H9 (cell line): ENCODE results near the gene ZSCAN18. TPM values are rescaled to one million over a fixed set of nuclear protein-coding genes. Genes with fewer than 3 reads are reported as not detected.

Source experiments
- DNase-seq: peaks from one replicate; pipeline ENCODE4 v3.0.0-alpha.2; 2017
- H2AFZ ChIP-seq: one replicate; pipeline ENCODE4 v1.6.1; 2013; ENCODE audit warnings: mild to moderate bottlenecking, low read length, control low read depth, moderate library complexity
- H2AK5ac ChIP-seq: 2 replicates; pipeline ENCODE4 v1.6.1; 2013; ENCODE audit warnings: low read length, control low read depth, mixed read lengths; ENCODE audit not compliant: insufficient read length
- H2BK120ac ChIP-seq: one replicate; pipeline ENCODE4 v1.6.1; 2013; ENCODE audit warnings: low read depth, mild to moderate bottlenecking, low read length, control low read depth, inconsistent platforms; ENCODE audit not compliant: poor library complexity, severe bottlenecking
- H2BK12ac ChIP-seq: 2 replicates; pipeline ENCODE4 v1.6.1; 2013; ENCODE audit warnings: low read length, control low read depth, mixed read lengths, low read depth; ENCODE audit not compliant: insufficient read length
- H2BK15ac ChIP-seq: 2 replicates; pipeline ENCODE4 v1.6.1; 2013; ENCODE audit warnings: low read depth, low read length, control low read depth
- H2BK20ac ChIP-seq: one replicate; pipeline ENCODE4 v1.6.1; 2013; ENCODE audit warnings: low read depth, mild to moderate bottlenecking, low read length, control low read depth, inconsistent platforms; ENCODE audit not compliant: poor library complexity, severe bottlenecking
- H2BK5ac ChIP-seq: 2 replicates; pipeline ENCODE4 v1.6.1; 2013; ENCODE audit warnings: low read length, control low read depth, mixed read lengths; ENCODE audit not compliant: insufficient read length
- H3K14ac ChIP-seq: 2 replicates; pipeline ENCODE4 v1.6.1; 2013; ENCODE audit warnings: low read length, control low read depth; ENCODE audit not compliant: insufficient read depth
- H3K18ac ChIP-seq: 2 replicates; pipeline ENCODE4 v1.6.1; 2013; ENCODE audit warnings: low read depth, mild to moderate bottlenecking, mixed read lengths, low read length, control low read depth; ENCODE audit not compliant: insufficient read length
- H3K23ac ChIP-seq: 2 replicates; pipeline ENCODE4 v1.6.1; 2013; ENCODE audit warnings: low read length, control low read depth, mixed read lengths, low read depth; ENCODE audit not compliant: insufficient read length
- H3K23me2 ChIP-seq: 2 replicates; pipeline ENCODE4 v1.6.1; 2013; ENCODE audit warnings: low read depth, mild to moderate bottlenecking, mixed read lengths, low read length, control low read depth; ENCODE audit not compliant: insufficient read length, poor library complexity, severe bottlenecking
- H3K27ac ChIP-seq: 2 replicates; pipeline ENCODE4 v1.5.1; 2013; ENCODE audit warnings: low read length, control low read depth, mixed read lengths, low read depth; ENCODE audit not compliant: insufficient read length
- H3K27me3 ChIP-seq: 2 replicates; pipeline ENCODE4 v1.6.1; 2013; ENCODE audit warnings: low read length, control low read depth, inconsistent platforms; ENCODE audit not compliant: insufficient read depth
- H3K4ac ChIP-seq: 2 replicates; pipeline ENCODE4 v1.6.1; 2013; ENCODE audit warnings: low read depth, mild to moderate bottlenecking, control low read depth, inconsistent platforms, low read length, moderate library complexity
- H3K4me1 ChIP-seq: 2 replicates; pipeline ENCODE4 v1.6.1; 2013; ENCODE audit warnings: low read length, control low read depth, inconsistent platforms; ENCODE audit not compliant: insufficient read depth
- H3K4me2 ChIP-seq: 2 replicates; pipeline ENCODE4 v1.6.1; 2013; ENCODE audit warnings: low read length, control low read depth, mixed read lengths; ENCODE audit not compliant: insufficient read length, insufficient read depth
- H3K56ac ChIP-seq: 2 replicates; pipeline ENCODE4 v1.6.1; 2013; ENCODE audit warnings: low read depth, mild to moderate bottlenecking, mixed read lengths, low read length, control low read depth; ENCODE audit not compliant: insufficient read length
- H3K79me1 ChIP-seq: 2 replicates; pipeline ENCODE4 v1.6.1; 2013; ENCODE audit warnings: low read depth, mild to moderate bottlenecking, moderate library complexity, low read length, control low read depth, inconsistent platforms; ENCODE audit not compliant: insufficient read depth, poor library complexity, severe bottlenecking
- H3K79me2 ChIP-seq: 2 replicates; pipeline ENCODE4 v1.6.1; 2013; ENCODE audit warnings: low read length, control low read depth, inconsistent platforms; ENCODE audit not compliant: insufficient read depth
- H3K9ac ChIP-seq: 2 replicates; pipeline ENCODE4 v1.6.1; 2013; ENCODE audit warnings: low read length, control low read depth, mixed read lengths; ENCODE audit not compliant: insufficient read length; ENCODE audit errors: extremely low read depth
- H3K9me3 ChIP-seq: one replicate; pipeline ENCODE4 v1.6.1; 2013; ENCODE audit warnings: low read depth, low read length, inconsistent platforms; ENCODE audit not compliant: control insufficient read depth
- H3T11ph ChIP-seq: one replicate; pipeline ENCODE4 v1.6.1; 2013; ENCODE audit warnings: mild to moderate bottlenecking, low read length, control low read depth, inconsistent platforms
- H4K20me1 ChIP-seq: one replicate; pipeline ENCODE4 v1.6.1; 2013; ENCODE audit not compliant: control insufficient read depth, insufficient read length, insufficient read depth
- H4K5ac ChIP-seq: 2 replicates; pipeline ENCODE4 v1.6.1; 2013; ENCODE audit warnings: low read depth, mild to moderate bottlenecking, mixed read lengths, low read length, control low read depth; ENCODE audit not compliant: insufficient read length
- H4K8ac ChIP-seq: replicated peaks from 2 replicates; pipeline ENCODE4 v1.6.1; 2013; ENCODE audit warnings: low read length, control low read depth, mixed read lengths, low read depth; ENCODE audit not compliant: insufficient read length
- H4K91ac ChIP-seq: 2 replicates; pipeline ENCODE4 v1.6.1; 2013; ENCODE audit warnings: low read depth, mild to moderate bottlenecking, moderate library complexity, mixed read lengths, low read length, control low read depth; ENCODE audit not compliant: insufficient read length
- H3K27ac Mint-ChIP-seq, 3 experiments: 2 replicates in 2 of 3; 3 replicates in 1 of 3; pipeline ENCODE4 v1.8.0; 2020 to 2021; ENCODE audit warnings: mixed read lengths in 3 of 3, mild to moderate bottlenecking in 1 of 3, moderate library complexity in 1 of 3
- H3K27me3 Mint-ChIP-seq: 2 replicates; pipeline ENCODE4 v1.8.0; 2021; ENCODE audit warnings: low read depth, mild to moderate bottlenecking, moderate library complexity, mixed read lengths
- H3K36me3 Mint-ChIP-seq, 3 experiments: 2 replicates in 2 of 3; 3 replicates in 1 of 3; pipeline ENCODE4 v1.8.0; 2020 to 2021; ENCODE audit warnings: low read depth in 3 of 3, mixed read lengths in 3 of 3; ENCODE audit not compliant: insufficient read depth in 1 of 3
- H3K4me1 Mint-ChIP-seq, 2 experiments: 2 replicates each; pipeline ENCODE4 v1.8.0; 2020; ENCODE audit warnings: mixed read lengths in 2 of 2
- H3K4me3 Mint-ChIP-seq, 2 experiments: 2 replicates in 1 of 2; 3 replicates in 1 of 2; pipeline ENCODE4 v1.8.0; 2020 to 2021; ENCODE audit warnings: mild to moderate bottlenecking in 2 of 2, mixed read lengths in 2 of 2, moderate library complexity in 1 of 2
- H3K9me3 Mint-ChIP-seq, 2 experiments: 2 replicates in 1 of 2; 3 replicates in 1 of 2; pipeline ENCODE4 v1.8.0; 2020; ENCODE audit warnings: mild to moderate bottlenecking in 2 of 2, mixed read lengths in 2 of 2, moderate library complexity in 1 of 2
- WGBS: extraction: QIAGEN DNeasy Blood & Tissue Kit; methylation state at CpG from one replicate; pipeline ENCODE4 v1.1.7; 2013; ENCODE audit warnings: missing lambda C conversion rate, low lambda C conversion rate, mixed read lengths; ENCODE audit not compliant: insufficient read length; ENCODE audit errors: extremely low coverage; 5-methylcytosine and 5-hydroxymethylcytosine counted together
- total RNA-seq: library from RNA; stranded (reverse); gene quantifications from 2 replicates; pipeline ENCODE4 v1.2.1, GENCODE V29; 2021
- TF ChIP-seq, protein P1 (sequence below): fragments of 200-600 bp; sonication (generic); conservative IDR thresholded peaks from 3 replicates; pipeline ENCODE4 v1.8.0; 2021; ENCODE audit warnings: antibody characterized with exemption, mild to moderate bottlenecking

ZSCAN18 gene
- total RNA-seq, 1 experiment from 2014 or later, result 40.1 TPM

DNA sequence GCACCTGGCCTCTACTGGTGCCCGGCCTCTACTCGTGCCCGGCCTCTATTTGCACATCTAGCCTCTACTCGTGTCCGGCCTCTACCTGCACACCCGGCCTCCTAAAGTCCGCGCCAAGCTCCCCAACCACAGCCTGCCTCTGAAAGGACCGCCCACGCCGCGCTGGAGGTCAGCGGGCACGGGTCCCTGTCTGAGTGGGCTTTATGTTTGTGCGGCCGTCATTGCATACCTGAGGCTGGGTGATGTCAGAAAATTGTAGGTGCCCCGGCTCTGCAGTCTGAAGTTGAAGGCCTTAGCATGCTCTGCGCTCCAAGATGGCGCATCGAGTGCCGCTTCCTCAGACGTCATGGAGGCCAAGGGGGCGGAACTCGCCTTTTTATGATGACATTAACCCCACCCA is 37.8 kb downstream of the ZSCAN18 start:
- Histone ChIP-seq H3K27me3 (no peaks in the 10 kb centered on the region), H3K4me1 (peaks cover 4% of the 10 kb centered on the region; the same call in 1 of the 2 replicates), H2BK20ac (no peak overlapping the region), H3K18ac (no peak overlapping the region), H4K8ac (no peak overlapping the region), H4K5ac (no peak overlapping the region), H3K23me2 (peaks cover 3% of the 10 kb centered on the region), H3K14ac (no peak overlapping the region), H2BK12ac (no peak overlapping the region), H3K27ac (no peak overlapping the region), H4K91ac (no peak overlapping the region), H3K4me2 (no peak overlapping the region), H2AK5ac (no peak overlapping the region), H3K79me2 (no peaks in the 10 kb centered on the region), H3K79me1 (no peaks in the 10 kb centered on the region), H2BK120ac (no peak overlapping the region), H3K9me3 (peaks cover 4% of the 10 kb centered on the region), H3K23ac (no peak overlapping the region), H3K56ac (no peak overlapping the region), H2BK5ac (no peak overlapping the region), H4K20me1 (no peaks in the 10 kb centered on the region), H3T11ph (no peak overlapping the region), H3K9ac (no peak overlapping the region), H2AFZ (no peak overlapping the region), H3K4ac (no peak overlapping the region), H2BK15ac (no peak overlapping the region)
- H3K27ac Mint-ChIP-seq, result no peak overlapping the region
- H3K36me3 Mint-ChIP-seq, result peaks cover 38 to 45% (median 42%) of the 10 kb centered on the region in 3 experiments
- H3K4me1 Mint-ChIP-seq, result peaks cover 10 to 17% of the 10 kb centered on the region in 2 experiments
- H3K4me3 Mint-ChIP-seq, result peak overlapping the region; percentile 4 to 53; a peak in 2 of 5 replicates
- no peak for DNase-seq
- whole genome bisulfite sequencing, result no CpG with 5 or more reads among the region's 24 CpGs
- H3K27me3 Mint-ChIP-seq, result peaks cover 13% of the 10 kb centered on the region
- TF ChIP-seq, protein P1, sequence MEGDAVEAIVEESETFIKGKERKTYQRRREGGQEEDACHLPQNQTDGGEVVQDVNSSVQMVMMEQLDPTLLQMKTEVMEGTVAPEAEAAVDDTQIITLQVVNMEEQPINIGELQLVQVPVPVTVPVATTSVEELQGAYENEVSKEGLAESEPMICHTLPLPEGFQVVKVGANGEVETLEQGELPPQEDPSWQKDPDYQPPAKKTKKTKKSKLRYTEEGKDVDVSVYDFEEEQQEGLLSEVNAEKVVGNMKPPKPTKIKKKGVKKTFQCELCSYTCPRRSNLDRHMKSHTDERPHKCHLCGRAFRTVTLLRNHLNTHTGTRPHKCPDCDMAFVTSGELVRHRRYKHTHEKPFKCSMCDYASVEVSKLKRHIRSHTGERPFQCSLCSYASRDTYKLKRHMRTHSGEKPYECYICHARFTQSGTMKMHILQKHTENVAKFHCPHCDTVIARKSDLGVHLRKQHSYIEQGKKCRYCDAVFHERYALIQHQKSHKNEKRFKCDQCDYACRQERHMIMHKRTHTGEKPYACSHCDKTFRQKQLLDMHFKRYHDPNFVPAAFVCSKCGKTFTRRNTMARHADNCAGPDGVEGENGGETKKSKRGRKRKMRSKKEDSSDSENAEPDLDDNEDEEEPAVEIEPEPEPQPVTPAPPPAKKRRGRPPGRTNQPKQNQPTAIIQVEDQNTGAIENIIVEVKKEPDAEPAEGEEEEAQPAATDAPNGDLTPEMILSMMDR, result no peak
- H3K9me3 Mint-ChIP-seq, result peaks cover 60 to 68% of the 10 kb centered on the region in 2 experiments
